ENCODE data around the gene ZNF514. TPM values are rescaled to one million over a fixed set of nuclear protein-coding genes. Genes with fewer than 3 reads are reported as not detected.
"Not testable (repeated sequence)": the region's sequence is repeated elsewhere in the genome, so short reads cannot be mapped to it uniquely, and the experiment has no call there.

Gene ZNF514
- 10 to 100 TPM; 11.0 to 12.1 TPM for total RNA-seq

DNA sequence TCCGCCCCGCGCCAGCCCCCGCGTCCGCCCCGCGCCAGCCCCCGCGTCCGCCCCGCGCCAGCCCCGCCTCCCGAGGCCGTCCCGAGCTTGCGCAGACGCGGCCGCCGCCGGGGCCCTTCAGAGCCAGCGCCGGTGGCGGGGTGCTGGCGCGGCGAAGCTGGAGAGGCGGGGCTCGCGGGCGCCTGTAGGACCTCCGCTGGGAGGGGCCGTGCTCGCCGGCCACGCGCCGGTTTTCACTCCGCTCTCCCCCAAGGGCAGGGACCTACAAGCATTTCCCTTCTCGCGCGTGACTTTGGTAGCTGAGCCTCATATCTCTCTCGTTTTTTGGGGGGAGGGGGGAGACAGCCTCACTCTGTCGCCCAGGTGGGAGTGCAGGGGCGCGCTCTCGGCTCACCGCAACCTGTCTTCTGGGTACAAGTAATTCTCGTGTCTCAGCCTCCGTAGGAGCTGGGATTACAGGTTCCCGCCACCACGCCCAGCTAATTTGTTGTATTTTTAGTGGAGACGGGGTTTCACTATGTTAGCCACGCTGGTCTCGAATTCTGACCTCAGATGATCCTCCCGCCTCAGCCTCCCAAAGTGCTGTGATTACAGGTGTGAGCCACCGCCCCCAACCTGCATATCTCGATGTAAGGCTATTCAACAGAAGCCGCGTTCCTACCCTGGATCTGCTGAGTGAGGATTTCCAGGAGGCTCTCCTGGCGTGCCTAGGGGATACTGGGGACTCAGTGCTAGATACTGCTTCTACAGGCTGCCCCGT lies at the start of gene ZNF514:
TSS of gene ZNF514 (minus strand) at position 159 of the 760 bp plus-strand sequence. CDS start 6,595 bp downstream, outside the sequence.
- H3K9me3 Mint-ChIP-seq: no peaks in the 10 kb centered on the region
- DNase-seq (ENCODE audit: low spot score) (peak; percentile 91), ATAC-seq (peak; percentile 97)
- H3K27ac Mint-ChIP-seq: peak within 1 kb of the TSS; percentile 68 to 88
- peaks cover 7% of the 10 kb centered on the region for H3K36me3 Mint-ChIP-seq
- no peaks in the 10 kb centered on the region for H3K27me3 Mint-ChIP-seq
- peak within 1 kb of the TSS; percentile 88 for H3K4me3 Mint-ChIP-seq
- peaks cover 8 to 14% of the 10 kb centered on the region in 2 donors for H3K4me1 Mint-ChIP-seq (ENCODE audit: low read depth in 2 of 2)

GRCh38 chr2:95208106-95208505 lies 48.5 kb upstream of the ZNF514 start:
- no peak for DNase-seq (ENCODE audit: low spot score)
- peaks cover 41% of the 10 kb centered on the region for H3K36me3 Mint-ChIP-seq
- H3K27ac Mint-ChIP-seq: peak overlapping the region in 1 of 2 donors; percentile 72
- peak overlapping the region; percentile 92 for H3K4me3 Mint-ChIP-seq
- no peaks in the 10 kb centered on the region for H3K27me3 Mint-ChIP-seq
- no peak for ATAC-seq
- H3K4me1 Mint-ChIP-seq (ENCODE audit: low read depth in 2 of 2): peaks cover 9 to 17% of the 10 kb centered on the region in 2 donors
- peaks cover 9% of the 10 kb centered on the region for H3K9me3 Mint-ChIP-seq

- Mint-ChIP-seq H3K4me3 (peak within 1 kb of the TSS; percentile 92), H3K36me3 (peaks cover 33% of the 10 kb centered on the region), H3K9me3 (peaks cover 6% of the 10 kb centered on the region), H3K27ac (peak within 1 kb of the TSS; percentile 64 to 72), H3K4me1 (ENCODE audit: low read depth in 2 of 2) (peaks cover 9 to 17% of the 10 kb centered on the region in 2 donors), H3K27me3 (no peaks in the 10 kb centered on the region)
- ATAC-seq (peak; percentile 95 to 98), DNase-seq (ENCODE audit: low spot score) (peak; percentile 88)
Observed at GRCh38 chr2:95207111-95207961, 47.7 kb upstream of the ZNF514 start, which contains the start of gene ZNF892. Gene ZNF892, plus strand, starts transcription at chr2:95207521. Its CDS starts 295 bp downstream, at chr2:95207816.

DNA sequence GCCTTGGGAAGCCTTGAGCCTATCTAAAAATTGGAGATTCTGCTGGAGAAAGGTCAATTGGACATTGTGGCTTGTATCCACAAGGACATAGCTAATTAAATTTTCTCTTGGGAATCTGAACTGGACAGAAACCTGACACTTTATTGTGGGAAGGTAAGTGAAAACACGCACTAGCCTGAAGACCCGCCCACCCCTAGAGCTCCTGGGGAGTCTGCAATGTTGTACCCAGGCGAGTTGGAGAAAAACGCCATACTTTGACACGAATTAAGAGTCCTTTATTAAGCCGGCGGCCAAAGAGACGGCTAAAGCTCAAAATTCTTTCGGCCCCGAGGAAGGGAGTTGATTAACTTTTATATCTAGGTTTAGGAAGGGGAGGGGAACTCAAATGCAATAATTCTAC lies 46.4 kb upstream of the ZNF514 start:
- ATAC-seq (no peak), DNase-seq (ENCODE audit: low spot score) (no peak)
- peak overlapping the region; percentile 92 for H3K4me3 Mint-ChIP-seq
- H3K36me3 Mint-ChIP-seq: peaks cover 23% of the 10 kb centered on the region
- peaks cover 6% of the 10 kb centered on the region for H3K9me3 Mint-ChIP-seq
- H3K27me3 Mint-ChIP-seq: no peaks in the 10 kb centered on the region
- peaks cover 9 to 17% of the 10 kb centered on the region in 2 donors for H3K4me1 Mint-ChIP-seq (ENCODE audit: low read depth in 2 of 2)
- H3K27ac Mint-ChIP-seq: peak overlapping the region in 1 of 2 donors; percentile 72

- H3K9me3 Mint-ChIP-seq: no peaks in the 10 kb centered on the region
- ATAC-seq (no peak), DNase-seq (ENCODE audit: low spot score) (no peak)
- no peak overlapping the region for H3K4me3 Mint-ChIP-seq
- H3K27ac Mint-ChIP-seq: no peak overlapping the region
- H3K27me3 Mint-ChIP-seq: peaks cover 3 to 12% of the 10 kb centered on the region in 2 donors
- peaks cover 9% of the 10 kb centered on the region for H3K36me3 Mint-ChIP-seq
- peaks cover 9 to 17% of the 10 kb centered on the region in 2 donors for H3K4me1 Mint-ChIP-seq (ENCODE audit: low read depth in 2 of 2)
Observed at GRCh38 chr2:95204396-95204795, 44.7 kb upstream of the ZNF514 start.

GRCh38 chr2:95203911-95204310 lies 44.3 kb upstream of the ZNF514 start:
- Mint-ChIP-seq H3K9me3 (no peaks in the 10 kb centered on the region), H3K4me3 (no peak overlapping the region), H3K27ac (no peak overlapping the region), H3K4me1 (ENCODE audit: low read depth in 2 of 2) (peaks cover 9 to 17% of the 10 kb centered on the region in 2 donors), H3K27me3 (peaks cover 3 to 12% of the 10 kb centered on the region in 2 donors), H3K36me3 (peaks cover 4% of the 10 kb centered on the region)
- ATAC-seq: no peak
- no peak for DNase-seq (ENCODE audit: low spot score)

DNA sequence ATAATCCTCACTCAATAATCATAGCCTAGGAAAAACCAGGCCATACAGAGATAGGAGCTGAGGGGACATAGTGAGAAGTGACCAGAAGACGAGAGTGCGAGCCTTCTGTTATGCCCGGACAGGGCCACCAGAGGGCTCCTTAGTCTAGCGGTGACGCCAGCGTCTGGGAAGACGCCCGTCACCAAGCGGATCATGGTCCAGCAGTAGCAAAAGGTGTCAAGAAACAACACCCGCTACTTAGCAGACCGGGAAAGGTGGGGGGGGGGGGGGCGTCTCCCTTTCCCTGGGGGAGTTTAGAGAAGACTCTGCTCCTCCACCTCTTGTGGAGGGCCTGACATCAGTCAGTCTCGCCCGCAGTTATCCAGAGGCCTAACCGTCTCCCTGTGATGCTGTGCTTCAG lies 33.3 kb upstream of the ZNF514 start:
- not testable (repeated sequence) for H3K4me3 Mint-ChIP-seq

GRCh38 chr2:95185973-95186372 lies 26.3 kb upstream of the ZNF514 start:
- Mint-ChIP-seq H3K4me3 (no peak overlapping the region), H3K4me1 (ENCODE audit: low read depth in 2 of 2) (no peaks in the 10 kb centered on the region), H3K27ac (no peak overlapping the region), H3K9me3 (peaks cover 3% of the 10 kb centered on the region), H3K27me3 (peaks cover 11 to 13% of the 10 kb centered on the region in 2 donors), H3K36me3 (peaks cover 19% of the 10 kb centered on the region)
- no peak for DNase-seq (ENCODE audit: low spot score)
- no peak for ATAC-seq

More for the DNA sequence above, 33.3 kb upstream of the ZNF514 start:
- not testable (repeated sequence) for H3K9me3 Mint-ChIP-seq; ATAC-seq; H3K36me3 Mint-ChIP-seq; H3K27ac Mint-ChIP-seq; H3K4me1 Mint-ChIP-seq (ENCODE audit: low read depth in 2 of 2)
- H3K27me3 Mint-ChIP-seq: peaks cover 23 to 24% of the 10 kb centered on the region in 2 donors
- DNase-seq (ENCODE audit: low spot score): peak; percentile 63

GRCh38 chr2:95185197-95185596 lies 25.5 kb upstream of the ZNF514 start:
- ATAC-seq (no peak), DNase-seq (ENCODE audit: low spot score) (no peak)
- Mint-ChIP-seq H3K4me3 (no peak overlapping the region), H3K9me3 (peaks cover 6% of the 10 kb centered on the region), H3K36me3 (peaks cover 27% of the 10 kb centered on the region), H3K4me1 (ENCODE audit: low read depth in 2 of 2) (no peaks in the 10 kb centered on the region), H3K27ac (no peak overlapping the region), H3K27me3 (peaks cover 8% of the 10 kb centered on the region in 2 donors)

DNA sequence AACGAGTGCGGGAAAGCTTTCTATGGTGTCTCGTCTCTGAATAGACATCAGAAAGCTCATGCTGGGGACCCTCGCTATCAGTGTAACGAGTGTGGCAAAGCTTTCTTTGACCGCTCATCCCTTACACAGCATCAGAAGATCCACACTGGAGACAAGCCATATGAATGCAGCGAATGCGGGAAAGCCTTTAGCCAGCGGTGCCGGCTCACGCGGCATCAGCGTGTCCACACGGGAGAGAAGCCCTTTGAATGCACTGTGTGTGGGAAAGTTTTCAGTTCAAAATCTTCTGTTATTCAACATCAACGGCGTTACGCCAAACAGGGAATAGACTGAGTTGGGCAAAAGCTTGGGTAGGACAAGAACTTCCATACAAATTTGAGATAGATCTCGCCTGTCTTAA lies 22.1 kb upstream of the ZNF514 start:
- H3K4me3 Mint-ChIP-seq: no peak overlapping the region
- H3K36me3 Mint-ChIP-seq: peaks cover 45% of the 10 kb centered on the region
- H3K4me1 Mint-ChIP-seq (ENCODE audit: low read depth in 2 of 2): no peaks in the 10 kb centered on the region
- ATAC-seq: no peak
- H3K9me3 Mint-ChIP-seq: peaks cover 6% of the 10 kb centered on the region
- no peak for DNase-seq (ENCODE audit: low spot score)
- H3K27me3 Mint-ChIP-seq: no peaks in the 10 kb centered on the region
- no peak overlapping the region for H3K27ac Mint-ChIP-seq

DNA sequence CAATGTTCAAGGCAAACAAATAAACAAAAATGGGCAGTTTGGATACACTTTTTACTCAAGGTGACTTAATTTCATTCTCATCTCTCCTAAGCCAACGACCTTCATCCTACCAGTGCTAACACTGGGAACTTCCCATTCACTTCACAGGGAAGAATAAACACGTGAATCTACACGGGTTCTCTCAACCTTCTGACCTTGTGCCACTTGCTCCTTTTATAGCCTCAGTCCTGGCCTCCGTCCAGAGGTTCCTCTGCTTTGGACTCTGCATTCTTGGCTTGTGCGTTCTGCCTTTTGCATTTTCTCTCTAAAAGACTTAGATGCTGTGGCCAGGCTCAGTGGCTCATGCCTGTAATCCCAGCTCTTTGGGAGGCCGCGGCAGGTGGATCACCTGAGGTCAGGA lies 19.8 kb upstream of the ZNF514 start:
- no peak overlapping the region for H3K4me3 Mint-ChIP-seq
- H3K27me3 Mint-ChIP-seq: no peaks in the 10 kb centered on the region
- DNase-seq (ENCODE audit: low spot score): no peak
- H3K27ac Mint-ChIP-seq: no peak overlapping the region
- no peak for ATAC-seq
- H3K36me3 Mint-ChIP-seq: peaks cover 45% of the 10 kb centered on the region
- H3K4me1 Mint-ChIP-seq (ENCODE audit: low read depth in 2 of 2): peaks cover 0 to 2% of the 10 kb centered on the region in 2 donors
- peaks cover 6% of the 10 kb centered on the region for H3K9me3 Mint-ChIP-seq

- ATAC-seq (no peak), DNase-seq (ENCODE audit: low spot score) (no peak)
- Mint-ChIP-seq H3K27ac (no peak overlapping the region), H3K27me3 (no peaks in the 10 kb centered on the region), H3K4me3 (no peak overlapping the region), H3K4me1 (ENCODE audit: low read depth in 2 of 2) (peaks cover 0 to 6% of the 10 kb centered on the region in 2 donors), H3K9me3 (no peaks in the 10 kb centered on the region), H3K36me3 (peaks cover 9% of the 10 kb centered on the region)
Observed at GRCh38 chr2:95174031-95174542, 14.4 kb upstream of the ZNF514 start.

DNA sequence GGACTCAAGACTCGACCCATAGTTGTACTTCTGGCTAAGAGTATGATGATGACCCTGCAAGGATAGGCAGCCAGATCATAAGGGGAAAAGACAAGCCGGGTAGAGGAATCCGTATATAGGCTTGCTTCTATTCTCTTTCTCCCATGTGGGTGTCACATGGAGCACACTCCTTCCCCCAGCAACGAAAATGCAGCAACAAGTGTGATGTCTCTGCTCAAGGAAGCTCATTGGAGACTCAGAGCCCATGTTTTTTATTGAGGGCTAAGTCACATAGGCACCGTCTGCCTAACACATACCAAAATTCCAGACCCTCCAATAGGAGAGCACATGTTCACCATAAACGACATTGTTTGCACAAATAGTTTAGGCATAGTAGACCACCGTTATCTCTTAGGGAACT lies 12.3 kb upstream of the ZNF514 start:
- H3K9me3 Mint-ChIP-seq: no peaks in the 10 kb centered on the region
- H3K27ac Mint-ChIP-seq: no peak overlapping the region
- no peaks in the 10 kb centered on the region for H3K27me3 Mint-ChIP-seq
- no peak for ATAC-seq
- no peaks in the 10 kb centered on the region for H3K36me3 Mint-ChIP-seq
- H3K4me3 Mint-ChIP-seq: no peak overlapping the region
- H3K4me1 Mint-ChIP-seq (ENCODE audit: low read depth in 2 of 2): peaks cover under 1 to 7% of the 10 kb centered on the region in 2 donors
- DNase-seq (ENCODE audit: low spot score): no peak
